IMR-90 (cell line): ENCODE data around the gene PHKG2.

Source experiments
- CTCF ChIP-seq: conservative IDR thresholded peaks from 2 replicates; pipeline ENCODE4 v1.5.1; 2012; ENCODE audit warnings: mild to moderate bottlenecking, low read depth, low read length, improper control_type of control experiment
- ELK1 ChIP-seq: fragments of 150-350 bp; IDR thresholded peaks from 2 replicates; pipeline ENCODE4 v1.6.1; 2016; ENCODE audit warnings: low read depth, mild to moderate bottlenecking, low read length, moderate library complexity, borderline replicate concordance
- MAFK ChIP-seq: IDR thresholded peaks from 2 replicates; pipeline ENCODE4 v1.6.1; 2012; ENCODE audit warnings: low read depth, low read length, improper control_type of control experiment
- POLR2A ChIP-seq: IDR thresholded peaks from 2 replicates; pipeline ENCODE4 v1.6.1; 2012; ENCODE audit warnings: mild to moderate bottlenecking, low read depth, low read length
- RAD21 ChIP-seq: IDR thresholded peaks from 2 replicates; pipeline ENCODE4 v1.6.1; 2012; ENCODE audit warnings: low read length, improper control_type of control experiment
- RCOR1 ChIP-seq: IDR thresholded peaks from 2 replicates; pipeline ENCODE4 v1.6.1; 2012; ENCODE audit warnings: mild to moderate bottlenecking, low read length, improper control_type of control experiment; ENCODE audit not compliant: insufficient replicate concordance
- RFX5 ChIP-seq: IDR thresholded peaks from 2 replicates; pipeline ENCODE4 v1.8.0; 2012; ENCODE audit warnings: low read depth, mild to moderate bottlenecking, low read length, moderate library complexity
- USF2 ChIP-seq: fragments of 150-350 bp; IDR thresholded peaks from 2 replicates; pipeline ENCODE4 v1.6.1; 2017; ENCODE audit warnings: mild to moderate bottlenecking, antibody characterized with exemption, low read length, low read depth

GRCh38 chr16:30760001-30760559, 11.9 kb downstream of the PHKG2 start:
- TF ChIP-seq CTCF, result no peak
- no peak for TF ChIP-seq RCOR1
- TF ChIP-seq RAD21, result no peak
- no peak for TF ChIP-seq MAFK
- TF ChIP-seq USF2, result no peak
- TF ChIP-seq POLR2A, result no peak
- TF ChIP-seq ELK1, result no peak
- no peak for TF ChIP-seq RFX5
